Measurements from ENCODE around the gene RFLNA.

DNA sequence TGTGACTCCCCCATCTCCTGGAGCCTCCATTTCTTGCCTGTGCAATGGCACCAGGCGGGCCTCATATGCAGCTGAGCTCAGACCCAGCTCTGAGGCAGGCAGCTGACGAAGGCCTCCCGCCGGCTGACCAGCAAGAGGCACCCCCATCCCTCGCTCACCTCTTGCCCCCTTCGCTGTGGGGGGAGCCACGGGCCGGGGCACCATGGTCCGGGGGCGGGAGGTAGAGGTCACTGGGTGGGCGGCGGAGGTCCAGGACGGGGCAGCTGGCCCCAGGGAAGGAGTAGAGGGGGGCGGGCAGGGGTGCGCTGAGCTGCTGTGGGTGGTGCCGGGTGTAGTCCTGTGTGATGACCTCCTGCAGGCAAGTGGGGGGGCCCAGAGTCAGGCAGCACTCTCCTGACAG, 39.4 kb downstream of the RFLNA start:
- TF ChIP-seq POLR2AphosphoS5 (IDR thresholded peaks at IDR 0.05; ENCODE audit: low read depth, low read length) (no peak), TAF1 (IDR thresholded peaks at IDR 0.05; ENCODE audit: borderline replicate concordance, low read depth, low read length) (no peak)

All from GM12892 (cell line).